Ovary (tissue), 3 donors: ENCODE data around the gene CCDC73.

Experiments
- EP300 ChIP-seq: sonication (generic); formaldehyde crosslinking; IDR thresholded peaks from one replicate; pipeline ENCODE4 v1.6.1; 2017; ENCODE audit warnings: antibody characterized with exemption
- POLR2A ChIP-seq: fragments of 450-650 bp; IDR thresholded peaks from one replicate; pipeline ENCODE4 v1.6.1; 2017; ENCODE audit warnings: antibody characterized with exemption, mild to moderate bottlenecking, moderate library complexity
- TF ChIP-seq, protein P1 (sequence below), 3 donors: fragments of 450-650 bp in 2 of 3; fragments of 200-600 bp in 1 of 3; IDR thresholded peaks; one replicate each; pipeline versions ENCODE4 v1.5.1 to v1.8.0; 2016 to 2022; ENCODE audit warnings: antibody characterized with exemption in 3 of 3, mild to moderate bottlenecking in 1 of 3
- donor health status: DM: no; HTN: no; CAD: no.

GRCh38 chr11:32569313-32569881, 225.1 kb downstream of the CCDC73 start:
- TF ChIP-seq, protein P1, sequence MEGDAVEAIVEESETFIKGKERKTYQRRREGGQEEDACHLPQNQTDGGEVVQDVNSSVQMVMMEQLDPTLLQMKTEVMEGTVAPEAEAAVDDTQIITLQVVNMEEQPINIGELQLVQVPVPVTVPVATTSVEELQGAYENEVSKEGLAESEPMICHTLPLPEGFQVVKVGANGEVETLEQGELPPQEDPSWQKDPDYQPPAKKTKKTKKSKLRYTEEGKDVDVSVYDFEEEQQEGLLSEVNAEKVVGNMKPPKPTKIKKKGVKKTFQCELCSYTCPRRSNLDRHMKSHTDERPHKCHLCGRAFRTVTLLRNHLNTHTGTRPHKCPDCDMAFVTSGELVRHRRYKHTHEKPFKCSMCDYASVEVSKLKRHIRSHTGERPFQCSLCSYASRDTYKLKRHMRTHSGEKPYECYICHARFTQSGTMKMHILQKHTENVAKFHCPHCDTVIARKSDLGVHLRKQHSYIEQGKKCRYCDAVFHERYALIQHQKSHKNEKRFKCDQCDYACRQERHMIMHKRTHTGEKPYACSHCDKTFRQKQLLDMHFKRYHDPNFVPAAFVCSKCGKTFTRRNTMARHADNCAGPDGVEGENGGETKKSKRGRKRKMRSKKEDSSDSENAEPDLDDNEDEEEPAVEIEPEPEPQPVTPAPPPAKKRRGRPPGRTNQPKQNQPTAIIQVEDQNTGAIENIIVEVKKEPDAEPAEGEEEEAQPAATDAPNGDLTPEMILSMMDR (IDR thresholded peaks at IDR 0.05) = no peak
- TF ChIP-seq EP300 = no peak
- no peak for TF ChIP-seq POLR2A
